Stimulated activated CD8-positive, alpha-beta memory T cell treated with anti-CD3 and anti-CD28 coated beads, Interleukin-4, amount 100 ng/mL, for 24 hours (primary cell): ENCODE measurements around the gene HSPA2.
"Not testable (repeated sequence)": the region's sequence is repeated elsewhere in the genome, so short reads cannot be mapped to it uniquely, and the experiment has no call there.

ENCODE experiments used
- DNase-seq: peaks from one replicate; pipeline ENCODE4 v3.0.0-alpha.2; 2020; ENCODE audit warnings: low read depth

The HSPA2 gene

DNA sequence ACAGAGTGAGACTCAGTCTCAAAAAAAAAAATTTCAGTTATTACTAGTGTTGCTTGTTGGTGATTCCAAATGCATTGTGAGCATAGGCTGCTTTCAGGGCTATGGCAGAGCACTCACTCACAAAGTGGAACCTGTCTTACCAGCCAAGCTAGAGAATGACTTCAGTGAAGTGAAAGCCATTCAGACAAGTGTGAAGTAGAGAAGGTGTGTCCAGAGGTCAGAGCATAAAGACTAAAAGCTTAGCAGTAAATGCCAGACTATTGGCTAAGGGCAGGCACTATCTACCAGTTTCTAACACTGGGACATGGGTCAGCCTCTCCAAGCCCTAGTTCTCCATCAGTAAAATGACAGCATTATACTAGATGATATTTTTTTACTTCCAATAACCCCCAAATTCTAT, 21.9 kb downstream of the HSPA2 start:
- no peak for DNase-seq

DNA sequence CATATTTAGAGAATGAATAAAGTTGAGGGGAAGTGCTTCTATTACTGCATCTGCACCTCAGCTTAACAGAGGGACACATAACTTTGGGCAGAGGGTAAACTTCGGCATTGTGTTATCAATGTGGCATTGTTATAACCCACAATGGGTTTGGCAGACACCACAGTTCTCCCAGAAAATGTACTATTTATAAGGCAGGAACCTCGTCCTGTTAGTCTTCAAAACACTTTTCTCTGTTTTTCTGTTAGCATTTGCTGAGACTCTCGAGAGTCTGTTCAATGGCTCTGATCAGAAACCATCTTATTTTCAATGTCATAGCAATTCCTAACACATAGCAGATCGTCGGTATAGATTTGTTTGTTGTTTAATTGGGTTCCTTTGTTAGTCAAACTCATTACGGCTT, 23.2 kb downstream of the HSPA2 start:
- no peak for DNase-seq

DNA sequence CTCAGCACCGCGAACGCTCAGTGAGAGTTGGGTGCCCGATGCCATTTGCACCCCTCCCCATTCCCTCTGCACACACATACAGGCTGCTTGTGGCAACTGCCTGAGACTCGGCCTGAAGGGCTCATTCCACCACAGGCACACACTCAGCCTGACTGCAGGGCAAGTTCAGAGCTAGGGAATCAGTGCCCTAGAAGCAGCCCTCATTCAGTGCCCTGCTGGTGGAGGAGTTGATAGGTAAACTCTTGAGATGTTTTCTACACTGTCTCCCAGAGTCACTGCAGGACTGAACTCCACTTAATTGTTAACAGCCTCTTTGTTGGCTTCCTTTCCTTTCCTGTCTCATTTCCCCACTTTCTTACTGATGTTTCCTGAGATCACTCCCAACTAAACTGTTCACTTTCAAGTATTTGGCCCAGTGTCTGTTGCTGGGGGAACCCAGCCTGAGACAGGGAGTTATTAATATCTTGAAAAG, 26.1 kb downstream of the HSPA2 start:
- DNase-seq, result no peak

DNA sequence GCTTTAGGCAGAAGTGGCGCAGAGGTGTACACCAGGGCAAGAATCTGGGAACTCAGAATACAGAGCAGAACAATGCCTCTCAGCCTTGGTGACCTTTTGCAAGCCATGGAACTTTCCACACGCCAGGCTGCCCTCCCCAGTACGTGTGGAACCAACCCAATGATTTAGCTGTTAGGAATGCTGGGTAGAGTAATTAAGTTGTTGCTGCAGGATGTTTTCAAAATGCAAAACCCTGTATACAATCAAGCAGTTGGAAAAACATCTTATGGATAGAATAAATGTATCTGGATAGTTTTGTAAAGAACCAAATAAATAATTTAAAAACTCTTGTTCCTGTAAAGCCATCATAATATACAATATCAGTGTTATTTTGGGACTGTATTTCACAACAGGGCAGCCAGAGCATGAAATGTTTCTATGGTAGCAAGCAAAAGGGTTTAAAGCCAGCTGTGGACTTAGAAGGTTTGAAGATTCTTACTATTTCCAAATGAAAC, 28.6 kb downstream of the HSPA2 start:
- DNase-seq, result no peak

DNA sequence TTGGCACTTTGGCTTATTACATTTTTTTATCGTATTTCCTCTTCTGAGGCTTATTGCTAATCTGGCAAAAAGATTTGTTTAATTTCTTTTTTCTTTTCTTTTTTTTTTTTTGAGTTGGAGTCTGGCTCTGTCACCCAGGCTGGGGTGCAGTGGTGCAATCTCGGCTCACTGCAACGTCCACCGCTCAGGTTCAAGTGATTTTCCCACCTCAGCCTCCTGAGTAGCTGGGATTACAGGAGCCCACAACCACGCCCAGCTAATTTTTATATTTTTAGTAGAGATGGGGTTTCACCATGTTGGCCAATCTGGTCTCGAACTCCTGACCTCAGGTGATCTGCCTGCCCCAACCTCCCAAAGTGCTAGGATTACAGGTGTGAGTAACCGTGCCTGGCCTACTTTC, 29.1 kb downstream of the HSPA2 start:
- DNase-seq, result not testable (repeated sequence)

DNA sequence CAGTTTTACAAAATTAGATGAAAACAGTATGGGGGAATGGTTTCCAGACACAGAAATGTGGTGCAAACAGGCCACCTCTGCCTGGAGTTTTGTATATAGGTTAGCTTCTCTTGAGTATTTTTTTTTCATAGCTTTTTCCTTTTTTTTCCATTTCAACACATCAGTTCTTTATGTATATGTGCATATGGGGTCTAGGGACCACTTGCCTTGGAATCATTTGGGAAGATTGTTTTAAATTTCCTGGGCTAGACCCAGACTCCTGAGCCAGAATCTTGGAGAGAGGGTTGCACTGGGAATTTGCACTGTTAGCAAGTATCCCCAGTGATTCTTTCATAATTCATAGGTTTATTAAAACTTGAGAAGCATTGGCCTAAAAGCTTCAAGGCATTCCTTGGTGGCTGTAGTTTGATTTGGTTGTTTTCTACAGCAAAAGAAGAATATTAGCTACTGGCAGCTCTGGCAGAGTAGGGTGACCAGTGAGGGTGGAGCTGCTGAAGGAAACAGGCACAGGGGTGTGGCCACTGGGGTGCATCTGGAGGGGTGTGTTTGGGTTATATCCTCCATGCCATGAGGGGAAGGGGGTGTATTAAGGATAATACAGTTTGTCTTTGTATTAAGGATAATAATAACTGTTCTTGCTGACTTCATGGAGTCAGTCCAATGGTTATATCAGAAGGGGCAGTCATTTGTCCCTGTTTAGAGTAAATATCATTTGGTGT, 32.0 kb downstream of the HSPA2 start:
- DNase-seq, result no peak

DNA sequence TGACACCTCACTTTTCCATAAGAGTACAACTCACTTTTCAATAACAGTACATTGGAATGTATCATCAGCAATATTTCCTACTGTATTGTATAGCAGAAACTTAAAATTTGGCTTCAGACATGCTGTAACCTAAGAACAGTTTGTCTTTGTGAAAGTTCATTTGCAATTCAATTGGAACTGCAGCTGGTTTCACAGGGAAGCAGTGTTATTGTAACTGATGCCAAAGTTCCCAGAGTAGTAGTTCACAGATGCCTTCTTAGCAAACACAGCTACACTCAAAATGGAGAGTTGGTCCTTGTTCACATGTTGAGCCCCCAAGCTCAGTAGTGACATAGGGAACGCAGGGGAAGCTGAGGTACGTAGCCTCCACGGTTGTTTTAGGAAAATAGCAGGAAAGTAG, 32.6 kb downstream of the HSPA2 start:
- DNase-seq, result no peak

DNA sequence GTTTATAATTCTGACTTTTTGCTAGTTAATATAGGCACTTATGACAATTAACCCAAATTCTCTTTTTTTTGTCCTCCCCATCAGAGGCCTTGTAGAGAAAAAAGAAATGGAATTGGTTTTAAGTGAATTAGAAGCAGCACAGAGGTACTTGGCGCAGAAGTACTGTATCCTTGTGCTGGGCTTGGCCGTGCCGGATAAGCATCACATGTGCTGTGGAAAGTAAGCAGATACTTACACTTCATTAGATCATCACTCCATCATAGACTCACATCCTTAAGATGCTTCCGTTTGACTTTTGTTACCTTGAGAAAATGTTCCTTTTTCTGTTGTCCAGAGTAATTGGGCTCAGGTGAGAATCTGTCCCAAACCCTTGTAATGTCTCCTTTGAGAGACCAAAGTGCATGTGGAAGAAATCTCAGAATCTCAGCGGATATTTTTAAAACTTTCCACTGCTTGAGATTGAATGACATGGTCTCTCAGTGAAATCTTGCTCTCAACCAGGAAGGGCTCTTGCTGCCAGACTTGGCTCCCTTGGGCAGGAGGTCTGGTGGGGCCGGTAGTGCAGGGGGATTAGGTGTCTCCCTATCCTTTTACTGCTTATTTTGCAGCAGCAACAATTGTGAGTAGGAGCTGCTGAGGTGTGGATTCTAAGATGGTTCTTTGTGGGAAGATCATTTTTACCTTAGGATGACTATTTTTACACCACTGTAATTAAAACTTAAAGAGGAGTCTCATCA, 34.0 kb downstream of the HSPA2 start:
- no peak for DNase-seq

DNA sequence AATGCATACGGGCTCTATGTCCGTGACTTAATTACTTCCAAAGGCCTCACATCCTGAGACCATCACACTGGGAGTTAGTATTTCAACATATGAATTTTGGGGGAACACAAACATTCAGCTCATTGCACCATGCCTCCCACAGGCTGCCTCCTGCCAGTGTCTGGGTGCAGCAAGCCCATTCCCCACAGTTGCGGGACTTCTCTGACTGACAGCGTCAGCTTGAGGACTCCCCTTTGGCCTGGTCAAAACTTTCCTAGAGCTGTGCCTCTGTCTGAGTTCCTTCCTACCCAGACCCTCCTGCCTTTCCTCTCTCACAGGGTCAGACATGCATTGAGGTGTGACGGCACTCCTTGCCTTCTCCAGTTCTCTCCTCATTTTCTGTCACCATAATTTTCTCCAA, 36.7 kb downstream of the HSPA2 start:
- no peak for DNase-seq

DNA sequence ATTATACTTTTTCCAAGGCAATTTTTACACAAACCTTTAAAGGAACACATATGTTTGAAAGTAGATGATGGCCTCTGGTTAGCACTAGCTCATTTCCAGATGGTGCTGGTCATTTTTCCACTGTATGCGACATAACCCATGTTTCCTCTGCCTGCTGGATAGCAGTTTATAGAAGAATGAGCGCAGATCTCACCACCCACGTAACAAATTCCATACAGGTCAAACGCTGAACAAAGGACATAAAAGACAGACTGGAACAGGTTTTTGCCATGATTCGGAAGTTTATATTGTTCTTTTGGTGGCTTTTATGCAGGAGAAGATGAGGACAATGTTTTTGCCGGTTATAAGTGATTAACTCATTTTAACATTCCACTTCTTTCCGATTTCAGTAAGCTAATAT, 39.9 kb downstream of the HSPA2 start:
- DNase-seq, result no peak

DNA sequence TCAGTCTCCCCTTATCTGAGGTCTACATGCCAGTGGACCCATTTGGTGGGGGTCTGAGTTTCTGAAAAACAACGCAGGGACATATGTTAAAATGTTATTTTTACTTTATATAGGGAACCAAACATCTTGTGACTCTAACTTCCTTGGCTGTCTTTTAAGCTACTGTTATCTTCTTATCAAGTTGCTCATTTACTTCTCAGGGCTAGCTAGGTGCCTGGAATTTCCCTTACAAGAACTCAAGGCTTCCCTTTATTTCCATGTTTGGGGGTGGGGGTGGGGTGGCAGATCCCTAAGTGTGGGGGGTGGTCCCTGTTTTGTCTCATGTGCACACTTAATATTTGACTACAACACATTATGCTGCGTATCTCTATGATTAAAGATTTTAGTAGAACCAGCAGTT, 40.8 kb downstream of the HSPA2 start:
- DNase-seq, result no peak

DNA sequence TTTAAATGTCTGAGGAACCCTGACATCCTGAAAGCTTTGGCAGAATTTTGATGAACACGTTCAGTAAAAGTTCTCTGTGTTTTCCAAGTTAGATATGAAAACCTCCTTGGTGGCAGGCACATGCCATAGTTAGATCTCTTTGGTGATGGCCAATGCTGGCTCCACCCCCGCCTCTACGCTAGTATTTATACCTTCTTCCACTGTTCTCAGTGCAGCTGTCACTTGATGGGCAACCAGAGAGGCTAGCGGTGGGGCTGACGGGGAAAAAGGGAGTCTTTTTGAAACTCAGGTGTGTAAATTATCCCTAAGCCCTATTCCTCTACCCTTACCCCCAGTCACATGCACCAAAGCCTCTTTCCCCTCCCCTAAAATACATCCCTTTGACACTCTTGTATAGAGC, 41.3 kb downstream of the HSPA2 start:
- no peak for DNase-seq

DNA sequence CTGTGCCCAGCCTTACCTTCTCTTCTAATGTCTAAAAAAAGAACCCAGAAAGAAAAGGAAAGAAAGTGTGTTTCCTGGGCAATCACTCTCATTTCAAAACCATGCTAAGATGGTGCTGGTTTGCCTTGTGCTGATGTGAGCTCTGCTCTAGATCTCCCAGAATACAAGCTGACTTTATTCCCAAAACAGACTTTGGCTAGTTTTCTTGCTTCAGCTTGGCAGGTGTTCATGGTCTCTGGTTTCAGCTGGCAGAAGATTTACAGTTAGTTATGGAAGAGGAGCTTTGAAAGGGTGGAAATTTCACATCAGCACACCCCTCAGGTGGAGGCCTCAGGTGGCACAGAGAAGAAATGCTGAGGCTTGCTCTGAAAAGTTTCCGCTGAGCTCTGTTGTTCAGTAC, 43.6 kb downstream of the HSPA2 start:
- no peak for DNase-seq

DNA sequence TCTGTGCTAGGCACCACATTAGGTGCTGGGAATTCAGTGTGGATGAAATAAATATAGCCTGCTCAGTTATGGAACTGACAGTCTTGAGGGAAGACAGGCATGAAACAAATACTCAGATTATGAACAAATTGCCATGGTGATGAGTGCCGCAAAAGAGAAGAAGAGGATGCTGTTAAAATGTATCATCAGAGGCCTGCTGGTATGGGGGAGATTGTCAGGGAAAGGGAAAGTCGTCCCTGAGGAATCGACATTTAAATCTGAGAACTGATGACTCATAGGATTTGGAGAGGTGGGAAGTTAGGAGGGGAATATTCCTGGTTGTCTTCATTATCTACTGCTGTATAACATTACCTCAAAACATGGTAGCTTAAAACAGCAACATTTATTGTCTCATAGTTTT, 51.3 kb downstream of the HSPA2 start:
- no peak for DNase-seq
